GM18519 (cell line): Measurements from ENCODE around the gene AOPEP.

Experiments used
- ATAC-seq: cut with Tn5 transposase; IDR thresholded peaks from one replicate; pipeline ENCODE4 v1.9.1; 2021; ENCODE audit warnings: mild to moderate bottlenecking, moderate library complexity; ENCODE audit not compliant: unreplicated experiment, low FRiP score

The AOPEP gene

GRCh38 chr9:95085861-95086563 is 359.5 kb downstream of the AOPEP start:
- ATAC-seq, result no peak

GRCh38 chr9:95086564-95086955 is 360.1 kb downstream of the AOPEP start:
- ATAC-seq, result no peak

GRCh38 chr9:95087659-95088242 is 361.3 kb downstream of the AOPEP start:
- ATAC-seq, result no peak

- ATAC-seq, result no peak
Measured at GRCh38 chr9:95088421-95089161, 362.1 kb downstream of the AOPEP start.

DNA sequence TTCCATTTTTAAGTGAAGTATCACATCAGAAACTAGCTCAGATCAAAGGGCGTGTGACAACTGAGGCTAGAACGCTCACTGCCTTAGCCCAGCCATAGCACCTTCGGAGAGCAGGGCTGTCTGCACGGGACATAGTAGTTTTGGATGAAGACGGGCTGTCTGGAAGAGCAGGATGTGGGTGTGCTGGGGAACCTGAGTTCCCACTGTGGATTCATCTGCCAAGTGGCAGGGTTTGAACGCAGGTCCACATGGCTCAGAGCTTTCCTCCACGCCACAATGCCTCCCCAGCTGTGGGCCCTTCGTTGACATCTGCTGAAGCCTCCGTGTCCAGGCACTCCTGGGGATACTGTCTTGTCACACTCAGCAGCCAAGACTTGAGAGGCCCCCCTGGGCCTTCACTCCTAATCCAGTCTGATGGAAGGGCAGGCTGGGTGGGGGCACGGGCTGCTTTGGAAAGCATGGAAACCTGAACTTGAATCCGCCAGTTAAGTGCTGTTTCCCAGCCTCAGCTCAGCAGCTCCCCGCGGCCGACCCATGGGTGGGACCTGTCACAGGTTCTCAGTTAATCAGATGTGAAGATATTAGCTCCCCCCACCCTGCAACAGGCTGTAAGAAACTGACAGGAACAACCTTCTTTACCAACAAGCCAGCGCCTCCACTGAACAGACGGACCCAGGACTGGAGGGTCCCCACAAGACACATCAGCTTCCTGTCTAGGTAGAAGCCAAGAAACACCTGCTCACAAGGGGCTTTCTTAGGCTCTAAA is 362.9 kb downstream of the AOPEP start:
- no peak for ATAC-seq

DNA sequence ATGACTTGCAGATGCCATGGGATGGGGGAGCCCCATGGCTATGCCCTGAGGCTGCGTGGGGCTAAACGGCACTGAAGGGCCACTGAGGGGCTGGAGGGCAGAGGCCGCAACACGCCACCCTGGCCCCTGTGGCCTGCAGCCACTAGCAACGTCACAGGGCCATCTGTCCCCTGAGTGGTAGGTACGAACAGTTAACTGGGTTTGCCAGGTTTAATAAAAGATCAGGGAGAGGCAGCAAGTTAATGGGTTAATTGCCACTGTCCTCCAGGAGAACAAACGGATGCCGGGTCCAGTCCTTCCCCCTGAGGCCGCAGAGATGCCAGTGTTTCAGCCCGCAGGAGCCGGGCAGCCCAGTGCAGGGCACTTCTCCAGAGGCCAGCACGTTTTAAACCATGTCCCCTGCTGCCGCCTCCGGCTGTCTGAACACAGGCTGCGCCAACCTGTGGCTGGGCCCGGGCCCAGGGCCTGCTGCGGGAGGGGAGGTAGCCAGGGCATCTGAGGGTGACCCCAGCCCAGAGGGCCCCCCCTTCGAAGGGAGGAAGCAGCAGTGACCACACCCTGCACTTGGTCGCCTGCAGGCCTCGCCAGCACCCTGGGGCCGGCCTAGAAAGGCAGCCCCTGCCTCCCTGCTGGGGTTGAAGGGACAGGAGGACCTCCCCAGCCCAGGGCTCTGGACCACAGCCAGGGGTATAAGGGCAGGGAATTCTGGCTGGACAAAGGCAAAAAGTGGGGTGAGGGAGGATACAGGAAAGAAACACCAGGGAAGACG is 363.7 kb downstream of the AOPEP start:
- ATAC-seq, result no peak

DNA sequence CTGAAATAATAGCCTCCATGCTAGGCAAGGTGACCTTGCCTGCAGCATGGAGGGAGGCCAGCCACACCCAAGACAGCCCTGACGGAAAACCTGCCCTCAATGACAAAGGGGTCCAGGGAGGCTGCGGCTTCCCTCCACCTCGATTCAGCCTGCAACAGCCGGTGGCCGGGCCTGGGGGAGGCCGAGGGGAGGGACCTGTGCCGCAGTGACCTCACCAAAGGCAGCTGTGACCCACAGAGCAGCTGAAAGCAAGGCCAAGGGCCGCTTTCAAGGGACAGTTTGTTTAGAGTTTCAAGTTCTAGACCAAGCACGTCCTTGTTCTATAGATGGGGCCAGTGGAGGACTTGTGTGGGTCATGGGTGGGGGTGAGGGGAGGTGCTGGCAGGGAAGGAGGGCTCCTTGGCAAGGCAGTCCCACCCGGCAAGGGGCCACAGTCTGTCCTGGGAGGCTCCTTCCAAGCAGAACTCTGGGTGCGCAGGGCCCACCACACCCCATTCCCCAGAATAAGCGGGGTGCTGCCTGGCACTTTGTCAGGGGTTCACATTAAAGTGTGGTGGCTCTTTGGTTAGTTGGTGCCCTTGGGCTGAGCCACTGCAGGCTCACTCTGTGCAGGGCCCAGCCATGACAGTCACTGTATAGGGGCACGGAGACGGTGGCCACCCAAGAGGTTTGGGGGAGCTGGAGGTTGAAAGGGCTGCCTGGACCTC is 364.5 kb downstream of the AOPEP start:
- no peak for ATAC-seq

DNA sequence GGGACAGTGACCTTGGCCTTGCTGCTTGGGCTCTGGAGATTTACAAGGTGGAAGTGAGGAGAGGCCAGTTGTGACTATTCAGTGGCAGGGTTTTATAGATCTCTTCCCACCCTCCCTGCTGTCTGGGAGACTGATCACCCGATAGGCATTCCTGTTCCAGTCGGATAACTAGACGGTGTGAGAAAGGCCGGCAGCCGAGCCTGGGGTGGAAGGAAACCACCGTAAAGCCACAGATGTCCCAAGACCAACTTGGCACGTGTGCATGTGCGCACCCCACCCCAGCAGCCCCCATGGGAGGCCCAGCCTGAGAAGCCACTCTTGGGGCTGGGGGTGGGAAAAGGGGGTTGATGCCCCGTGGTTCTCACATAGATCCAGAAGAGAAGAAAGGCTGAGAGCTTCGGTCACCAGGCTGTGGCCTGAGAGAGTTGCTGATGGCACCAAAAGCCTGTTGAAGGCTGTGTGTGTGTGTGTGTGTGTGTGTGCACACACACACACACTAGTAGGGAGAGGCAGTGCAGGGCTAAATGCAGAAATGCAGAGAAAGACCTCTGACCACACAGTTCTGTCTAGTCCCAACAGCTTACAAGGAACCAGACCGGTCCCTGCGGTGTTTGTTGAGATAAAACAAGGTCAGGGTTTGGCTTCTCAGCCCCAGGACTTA is 365.2 kb downstream of the AOPEP start:
- no peak for ATAC-seq

- ATAC-seq, result no peak
Measured at GRCh38 chr9:95092262-95093072, 366.0 kb downstream of the AOPEP start.

DNA sequence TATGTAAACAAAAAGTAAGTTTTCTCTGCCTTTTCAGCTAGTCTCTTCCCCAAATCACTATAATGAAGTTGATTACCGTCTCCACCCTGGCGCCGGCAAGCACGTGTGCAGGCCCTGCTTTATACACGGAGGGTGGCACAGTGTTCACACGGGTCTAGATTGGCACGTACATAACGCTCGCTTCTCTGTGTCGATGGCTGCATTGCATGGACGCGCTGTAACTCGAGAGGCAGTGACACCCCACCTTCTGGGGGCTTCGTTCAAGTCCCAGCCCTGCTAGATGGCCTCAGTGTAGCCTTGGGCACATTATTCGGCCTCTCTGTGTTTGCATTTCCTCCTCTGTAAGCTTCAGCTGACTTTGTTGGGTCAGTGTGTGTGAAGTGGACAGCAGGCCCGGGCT is 367.1 kb downstream of the AOPEP start:
- no peak for ATAC-seq

DNA sequence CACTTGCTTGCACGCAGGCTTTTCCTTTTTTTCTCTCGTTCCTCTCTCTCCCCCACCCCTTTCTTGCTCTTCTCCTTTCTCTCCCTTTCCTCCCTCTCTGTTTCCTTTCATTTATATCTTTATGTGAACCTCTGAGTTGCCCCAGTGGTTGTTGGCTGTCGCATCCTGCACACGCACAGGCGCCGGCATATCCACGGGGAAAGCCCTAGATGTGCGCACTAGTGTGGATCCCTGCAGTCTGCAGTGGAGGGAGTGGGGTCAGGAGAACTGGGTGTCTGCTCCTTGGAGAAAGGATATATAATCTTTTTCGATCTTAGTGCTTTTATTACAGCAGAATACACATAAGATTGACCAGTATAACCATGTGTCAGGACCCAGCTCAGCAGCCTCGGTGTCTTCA is 367.5 kb downstream of the AOPEP start:
- ATAC-seq, result no peak

DNA sequence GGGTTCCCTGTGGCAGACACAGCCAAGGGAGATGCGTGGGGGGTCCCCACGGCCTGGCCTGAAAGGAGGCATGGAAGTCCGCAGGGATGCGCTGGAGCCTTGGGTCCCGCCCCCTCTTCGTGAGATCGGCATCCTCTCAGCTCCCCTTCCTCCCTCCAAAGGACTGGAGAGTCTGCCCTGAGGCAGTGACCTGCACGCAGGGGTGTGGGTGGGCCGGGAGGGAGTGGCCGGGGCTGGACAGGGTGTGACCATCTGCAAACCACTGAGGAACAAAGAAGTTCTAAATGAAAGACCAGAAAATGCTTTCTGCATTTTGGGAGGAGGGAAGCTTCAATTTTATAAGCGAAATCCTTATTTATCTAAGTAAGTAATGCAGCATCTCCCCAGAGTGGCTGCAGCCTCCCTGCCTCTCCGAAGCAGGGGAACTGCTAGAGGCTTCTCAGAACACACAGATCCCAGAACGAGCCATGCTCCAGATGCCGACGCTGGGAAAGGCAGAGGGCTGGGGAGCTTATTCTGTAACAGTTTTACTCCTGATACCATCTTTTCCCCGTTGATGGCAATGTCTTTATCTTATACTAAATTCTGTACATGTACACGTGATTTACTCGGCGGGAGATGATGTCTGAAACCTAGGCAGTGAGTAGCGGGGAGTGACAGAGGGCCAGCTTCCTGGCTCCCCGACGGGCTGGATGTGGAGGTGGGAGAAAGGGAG is 369.3 kb downstream of the AOPEP start:
- ATAC-seq, result no peak

DNA sequence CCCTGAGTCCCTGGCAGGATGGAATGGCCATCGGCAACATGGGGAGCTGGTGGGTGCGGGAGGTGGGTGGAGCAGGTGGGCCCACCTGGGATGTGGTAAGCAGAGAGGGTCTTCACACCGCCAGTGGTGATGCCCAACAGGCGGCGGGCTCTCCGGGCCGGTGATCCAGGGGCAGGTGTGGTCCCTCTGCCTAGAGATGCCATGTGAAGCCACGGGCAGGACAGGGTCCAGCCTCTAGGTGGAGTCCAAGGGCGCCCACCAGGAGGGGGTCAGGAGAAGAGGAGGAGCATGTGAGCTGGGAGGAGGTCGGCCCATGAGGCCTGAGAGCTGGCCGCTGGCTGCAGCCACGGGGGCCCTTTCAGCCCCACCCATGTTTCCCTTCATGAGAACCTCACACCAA is 369.9 kb downstream of the AOPEP start:
- no peak for ATAC-seq

GRCh38 chr9:95096807-95097206 is 370.3 kb downstream of the AOPEP start:
- no peak for ATAC-seq

GRCh38 chr9:95097279-95097678 is 370.8 kb downstream of the AOPEP start:
- no peak for ATAC-seq

- ATAC-seq, result no peak
Measured at GRCh38 chr9:95098391-95098921, 372.0 kb downstream of the AOPEP start.

DNA sequence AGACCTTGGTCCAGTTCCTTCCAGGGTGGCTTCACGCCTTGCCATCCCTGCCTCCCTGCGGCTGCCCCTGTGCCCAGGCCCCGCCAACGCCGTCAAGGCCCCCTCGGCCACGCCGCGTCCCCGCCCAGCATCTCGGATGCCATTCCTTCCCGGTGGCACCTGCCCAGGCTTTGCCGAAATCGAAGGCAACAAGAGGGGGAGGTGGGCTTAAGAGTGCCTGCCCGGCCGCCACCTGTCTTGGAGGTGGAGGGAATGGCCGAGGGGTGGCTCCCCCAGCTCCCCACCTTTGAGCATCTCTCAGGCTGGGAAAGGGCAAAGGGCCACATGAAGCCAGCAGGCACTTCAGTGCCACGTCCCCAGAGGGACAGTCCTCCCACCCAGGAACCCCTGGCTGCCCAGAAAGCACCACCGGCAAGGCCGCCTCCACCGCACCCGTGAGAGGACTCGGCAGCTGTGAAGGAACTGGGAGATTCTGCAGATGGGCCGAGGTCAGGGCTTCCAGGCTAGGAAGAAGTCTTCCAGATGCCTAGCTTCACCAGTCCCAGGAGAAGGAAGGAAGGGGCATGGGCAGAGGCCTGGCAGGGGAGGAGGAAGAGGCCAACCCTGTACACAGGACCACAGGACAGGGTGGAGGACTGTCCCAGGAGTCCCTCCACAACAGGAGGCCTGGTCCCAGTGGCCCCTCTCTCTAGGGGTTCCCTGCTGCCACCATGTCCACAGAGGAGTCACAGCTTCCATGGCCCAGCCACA is 373.0 kb downstream of the AOPEP start:
- no peak for ATAC-seq
